RWPE2 (cell line): ENCODE measurements around the gene TSSK6.

Source experiments
- ATAC-seq: fragments of 200-7000 bp; cut with Tn5 transposase; 3 replicates; pipeline ENCODE4 v1.9.1; 2021; ENCODE audit warnings: low read depth
- DNase-seq: peaks from one replicate; pipeline ENCODE4 v3.0.0-alpha.2; 2020; ENCODE audit warnings: low spot score
- H3K27ac ChIP-seq: fragments of 450-650 bp; 2 replicates; pipeline ENCODE4 v1.5.1; 2017; ENCODE audit warnings: mild to moderate bottlenecking; ENCODE audit not compliant: poor library complexity, severe bottlenecking
- H3K27me3 ChIP-seq: fragments of 250-450 bp; sonication (Bioruptor Pico); 2 replicates; pipeline ENCODE4 v1.5.1; 2021; ENCODE audit warnings: mild to moderate bottlenecking, moderate library complexity; ENCODE audit not compliant: insufficient read depth, poor library complexity, severe bottlenecking
- H3K36me3 ChIP-seq: fragments of 250-450 bp; sonication (Bioruptor Pico); 2 replicates; pipeline ENCODE4 v1.5.1; 2020; ENCODE audit warnings: low read depth, mild to moderate bottlenecking, moderate library complexity
- H3K4me1 ChIP-seq: fragments of 250-450 bp; sonication (Bioruptor Pico); 2 replicates; pipeline ENCODE4 v1.5.1; 2021; ENCODE audit warnings: mild to moderate bottlenecking, moderate library complexity; ENCODE audit not compliant: insufficient read depth, poor library complexity, severe bottlenecking
- H3K4me3 ChIP-seq: fragments of 250-450 bp; sonication (Bioruptor Pico); 2 replicates; pipeline ENCODE4 v1.5.1; 2021; ENCODE audit warnings: mild to moderate bottlenecking, moderate library complexity; ENCODE audit not compliant: severe bottlenecking
- H3K9me3 ChIP-seq: fragments of 250-450 bp; sonication (Bioruptor Pico); 2 replicates; pipeline ENCODE4 v1.5.1; 2021; ENCODE audit warnings: mild to moderate bottlenecking, moderate library complexity; ENCODE audit not compliant: severe bottlenecking
- CTCF ChIP-seq: fragments of 450-650 bp; IDR thresholded peaks from one replicate; pipeline ENCODE4 v1.5.1; 2017; ENCODE audit warnings: mild to moderate bottlenecking, moderate library complexity; ENCODE audit not compliant: poor library complexity, severe bottlenecking

The TSSK6 gene

GRCh38 chr19:19545707-19546106, 30.4 kb upstream of the TSSK6 start:
- H3K36me3 ChIP-seq: no peaks in the 10 kb centered on the region
- no peak for ATAC-seq
- no peak for TF ChIP-seq CTCF
- H3K9me3 ChIP-seq: no peaks in the 10 kb centered on the region
- no peaks in the 10 kb centered on the region for H3K4me1 ChIP-seq
- H3K27me3 ChIP-seq: no peaks in the 10 kb centered on the region
- no peak overlapping the region for H3K27ac ChIP-seq
- no peak overlapping the region for H3K4me3 ChIP-seq
- no peak for DNase-seq

GRCh38 chr19:19544954-19545591, 29.7 kb upstream of the TSSK6 start:
- DNase-seq: peak; percentile 56
- no peak overlapping the region for H3K4me3 ChIP-seq
- no peaks in the 10 kb centered on the region for H3K9me3 ChIP-seq
- H3K4me1 ChIP-seq: no peaks in the 10 kb centered on the region
- TF ChIP-seq CTCF: no peak
- H3K27me3 ChIP-seq: no peaks in the 10 kb centered on the region
- H3K36me3 ChIP-seq: no peaks in the 10 kb centered on the region
- ATAC-seq: no peak
- H3K27ac ChIP-seq: no peak overlapping the region

GRCh38 chr19:19544257-19544953, 29.1 kb upstream of the TSSK6 start:
- Histone ChIP-seq H3K36me3 (no peaks in the 10 kb centered on the region), H3K4me1 (no peaks in the 10 kb centered on the region)
- TF ChIP-seq CTCF: no peak

GRCh38 chr19:19543640-19544039, 28.3 kb upstream of the TSSK6 start:
- Histone ChIP-seq H3K4me1 (no peaks in the 10 kb centered on the region), H3K27ac (no peak overlapping the region), H3K27me3 (peaks cover 4% of the 10 kb centered on the region), H3K9me3 (no peaks in the 10 kb centered on the region), H3K4me3 (no peak overlapping the region), H3K36me3 (no peaks in the 10 kb centered on the region)
- no peak for ATAC-seq
- DNase-seq: peak; percentile 64
- TF ChIP-seq CTCF: no peak

More at GRCh38 chr19:19544257-19544953, 29.1 kb upstream of the TSSK6 start:
- Histone ChIP-seq H3K27ac (no peak overlapping the region), H3K4me3 (no peak overlapping the region), H3K9me3 (no peaks in the 10 kb centered on the region), H3K27me3 (no peaks in the 10 kb centered on the region)
- ATAC-seq (no peak), DNase-seq (peak; percentile 60)

GRCh38 chr19:19543101-19543500, 27.8 kb upstream of the TSSK6 start:
- Histone ChIP-seq H3K4me1 (no peaks in the 10 kb centered on the region), H3K27ac (no peak overlapping the region), H3K9me3 (no peaks in the 10 kb centered on the region), H3K27me3 (peaks cover 9% of the 10 kb centered on the region), H3K36me3 (no peaks in the 10 kb centered on the region), H3K4me3 (no peak overlapping the region)
- no peak for ATAC-seq
- TF ChIP-seq CTCF: no peak
- peak; percentile 55 for DNase-seq
